Uterus (tissue), 2 donors: Measurements from ENCODE around the gene SH3RF3.

Experiments
- CTCF ChIP-seq, 4 experiments: fragments of 200-600 bp in 2 of 4; fragments of 450-650 bp in 2 of 4; sonication (generic) in 2 of 4; IDR thresholded peaks; one replicate each; pipeline ENCODE4 v1.5.1; 2016 to 2019; ENCODE audit warnings: antibody characterized with exemption in 4 of 4, mild to moderate bottlenecking in 2 of 4, moderate library complexity in 1 of 4
- POLR2A ChIP-seq, 2 donors: fragments of 450-650 bp; IDR thresholded peaks; one replicate each; pipeline ENCODE4 v1.6.1; 2016; ENCODE audit warnings: antibody characterized with exemption in 2 of 2, mild to moderate bottlenecking in 1 of 2, moderate library complexity in 1 of 2

- TF ChIP-seq CTCF (IDR thresholded peaks at IDR 0.05): no peak
- no peak for TF ChIP-seq POLR2A (IDR thresholded peaks at IDR 0.05)
Measured at GRCh38 chr2:109471658-109472057, 342.7 kb downstream of the SH3RF3 start.
